Measurements from ENCODE around the gene CDK5R1.

CDK5R1 gene

DNA sequence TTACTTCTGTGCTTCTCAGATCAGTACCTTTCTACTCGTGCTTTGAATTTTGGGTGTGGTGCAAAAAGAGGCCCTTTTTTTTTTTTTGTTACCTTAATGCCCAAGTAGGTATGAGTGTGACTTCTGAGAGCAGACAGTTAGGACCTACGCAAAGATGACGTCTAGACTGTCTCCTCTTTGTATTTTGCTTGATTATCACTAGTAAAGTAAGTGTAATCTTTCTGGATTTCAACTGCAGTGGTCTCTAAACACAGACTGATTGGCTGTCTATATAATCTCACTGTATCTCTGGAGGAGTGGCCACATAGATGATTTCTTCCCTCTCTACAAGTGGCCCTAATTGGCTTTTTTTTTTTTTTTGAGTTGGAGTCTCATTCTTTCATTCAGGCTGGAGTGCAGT, 11.5 kb upstream of the CDK5R1 start:
- no peak for DNase-seq

DNA sequence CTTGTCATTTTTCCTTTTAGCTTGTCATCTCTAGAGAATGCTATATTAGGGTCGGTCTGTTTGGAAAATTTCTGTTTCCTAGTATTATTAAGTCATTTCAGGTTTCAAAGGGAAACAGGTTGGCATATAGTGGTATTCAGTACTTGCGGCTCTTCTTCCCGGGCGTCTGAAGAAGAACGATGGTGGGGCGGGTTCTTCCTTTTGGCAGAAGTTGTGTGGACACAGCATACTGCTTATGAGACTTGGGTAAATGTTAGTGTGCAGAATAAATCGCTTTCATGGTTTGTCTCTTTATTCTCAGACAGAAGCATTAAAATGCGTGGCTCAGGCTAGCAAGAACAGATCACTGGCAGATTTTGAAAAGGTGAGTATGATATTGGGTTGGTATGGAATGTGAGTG, 9.6 kb upstream of the CDK5R1 start:
- DNase-seq = no peak

DNA sequence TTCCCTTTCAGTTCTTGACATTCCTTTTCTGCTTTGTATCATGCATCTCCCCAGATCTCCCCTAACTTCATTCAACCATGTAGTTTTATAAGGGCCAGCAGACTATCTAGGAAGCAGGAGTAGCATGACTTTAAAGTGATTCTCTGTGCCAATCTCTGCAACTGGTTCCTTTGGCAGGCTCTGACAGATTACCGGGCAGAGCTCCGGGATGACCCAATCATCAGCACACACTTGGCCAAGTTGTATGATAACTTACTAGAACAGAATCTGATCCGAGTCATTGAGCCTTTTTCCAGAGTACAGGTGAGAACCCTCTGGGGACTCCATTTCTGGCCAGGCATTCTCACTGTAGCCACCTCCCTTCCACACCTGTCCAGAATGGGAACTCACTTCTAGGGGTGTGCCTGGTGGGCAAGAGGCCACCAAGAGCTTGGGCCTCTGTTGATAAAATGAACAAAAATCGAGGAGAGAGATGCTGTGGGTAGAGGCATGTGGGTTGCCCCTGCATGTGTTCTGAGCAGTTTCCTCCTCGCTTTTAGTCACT, 7.6 kb upstream of the CDK5R1 start:
- no peak for DNase-seq

DNA sequence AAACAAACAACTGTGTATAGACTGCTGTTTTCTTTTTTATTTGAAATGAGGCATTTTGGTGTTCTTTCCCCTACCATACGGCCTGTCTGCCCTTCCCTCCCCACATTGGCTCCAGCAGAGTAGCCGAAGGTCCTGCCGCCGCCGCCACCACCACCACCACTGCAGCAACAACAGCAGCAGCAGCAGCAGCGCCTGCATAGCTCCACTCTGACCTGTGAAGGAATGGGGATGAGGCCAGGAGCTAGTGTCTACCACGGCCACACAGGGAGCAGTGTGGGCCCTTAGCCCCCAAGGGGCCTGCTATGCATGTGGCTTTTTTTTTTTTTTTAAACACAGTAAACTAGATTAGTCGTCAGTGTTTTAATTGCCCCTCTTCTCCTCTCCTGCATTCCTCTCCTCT, 5.6 kb upstream of the CDK5R1 start:
- no peak for DNase-seq

DNA sequence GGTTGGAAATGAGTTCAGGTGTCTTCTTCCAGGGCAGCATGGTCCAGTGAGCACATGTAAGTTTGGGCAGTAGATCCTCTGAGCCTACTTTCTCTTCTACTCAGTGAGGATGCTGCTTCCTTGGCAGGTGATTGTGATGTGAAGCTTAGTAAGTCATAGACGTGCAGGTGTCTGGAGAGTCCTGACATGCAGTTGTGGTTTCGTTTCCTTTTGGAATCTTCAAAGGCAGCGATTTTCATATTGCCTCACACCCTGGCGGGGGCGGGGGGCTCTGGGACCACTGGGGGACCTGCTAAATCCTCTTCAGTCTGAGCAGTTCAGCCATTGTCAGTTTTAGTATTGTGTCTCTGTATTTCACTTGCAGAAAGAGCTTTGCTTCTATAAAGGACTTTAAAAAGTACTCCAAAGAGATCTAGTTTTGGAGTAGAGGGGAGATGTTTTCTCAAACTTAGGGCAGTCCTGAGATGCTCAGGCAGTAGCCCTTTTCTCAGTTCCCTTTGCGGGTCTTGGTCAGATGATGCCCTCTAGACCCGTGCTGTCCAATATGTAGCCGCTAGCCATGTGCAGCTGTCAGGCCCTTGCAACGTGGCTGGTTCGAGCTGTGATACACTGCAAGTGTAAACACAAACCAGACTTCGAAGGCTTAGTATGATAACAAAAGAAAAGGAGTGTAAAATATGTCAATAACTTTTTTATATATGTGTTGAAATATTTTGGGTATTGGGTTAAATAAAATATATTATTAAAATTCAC, 4.0 kb upstream of the CDK5R1 start:
- no peak for DNase-seq

DNA sequence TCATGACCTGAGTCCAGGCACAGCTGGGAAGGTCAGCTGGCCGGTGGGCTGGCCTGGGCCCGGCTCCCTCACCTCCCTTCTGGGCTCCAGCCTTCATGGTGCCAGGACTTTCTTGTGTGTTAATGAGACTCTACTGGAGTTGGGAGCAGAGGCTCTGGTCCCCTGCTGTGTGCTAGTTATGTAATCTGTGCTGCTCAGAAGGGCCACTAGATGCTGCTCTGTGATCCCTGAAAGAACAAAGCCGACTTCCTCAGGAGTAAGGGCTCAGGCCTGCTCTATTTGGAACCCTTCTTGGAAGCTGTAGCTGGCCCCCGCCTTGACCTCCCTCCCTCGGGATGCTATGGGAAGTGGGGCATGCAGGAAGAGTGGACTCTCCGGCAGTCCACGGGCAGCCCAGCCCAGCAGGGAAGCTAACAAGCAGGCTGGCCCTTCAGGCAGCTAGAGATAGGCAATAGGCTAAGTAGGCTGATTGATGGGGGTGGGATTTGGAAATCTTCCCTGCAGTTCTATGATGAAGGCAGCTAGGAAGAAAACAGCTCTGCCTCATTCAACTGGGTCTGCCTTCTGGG, 3.3 kb upstream of the CDK5R1 start:
- DNase-seq = peak; percentile 37

DNA sequence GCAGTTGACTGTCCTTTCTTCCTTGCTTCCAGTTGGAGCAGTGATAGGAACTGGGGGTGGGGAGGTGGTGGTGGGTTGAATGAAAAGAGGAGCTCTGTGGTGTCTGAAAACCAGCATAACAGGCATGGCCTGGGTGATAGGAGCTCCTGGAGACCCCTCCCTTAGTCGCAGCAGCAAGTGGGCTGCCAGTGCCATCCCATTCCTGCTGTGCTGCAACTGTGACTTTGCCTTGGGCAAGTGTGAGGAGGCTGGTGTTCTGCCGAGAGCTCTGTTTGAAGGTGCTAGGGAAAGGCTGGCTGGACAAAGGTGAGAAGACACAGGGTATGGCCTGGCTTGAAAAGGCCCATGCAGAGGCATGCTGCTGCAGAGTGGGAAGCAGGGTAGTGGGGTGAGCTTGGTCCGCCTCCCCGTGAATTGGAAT, 2.7 kb upstream of the CDK5R1 start:
- no peak for DNase-seq

DNA sequence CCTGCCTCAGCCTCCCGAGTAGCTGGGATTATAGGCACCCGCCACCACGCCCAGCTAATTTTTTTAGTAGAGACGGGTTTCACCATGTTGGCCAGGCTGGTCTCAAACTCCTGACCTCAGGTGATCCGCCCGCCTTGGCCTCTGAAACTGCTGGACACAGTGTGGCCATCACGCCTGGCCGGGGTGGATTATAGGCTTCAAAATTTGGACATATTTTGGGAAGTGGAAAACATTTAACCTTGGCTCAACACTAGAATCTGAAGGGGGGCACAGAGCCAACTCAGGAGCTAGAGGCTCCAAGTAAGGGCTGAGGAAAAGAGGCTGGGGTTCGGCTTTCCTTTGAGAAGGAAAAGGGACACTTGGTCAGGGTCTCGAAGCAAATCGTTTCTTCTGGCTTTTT, 2.2 kb upstream of the CDK5R1 start:
- no peak for DNase-seq

DNA sequence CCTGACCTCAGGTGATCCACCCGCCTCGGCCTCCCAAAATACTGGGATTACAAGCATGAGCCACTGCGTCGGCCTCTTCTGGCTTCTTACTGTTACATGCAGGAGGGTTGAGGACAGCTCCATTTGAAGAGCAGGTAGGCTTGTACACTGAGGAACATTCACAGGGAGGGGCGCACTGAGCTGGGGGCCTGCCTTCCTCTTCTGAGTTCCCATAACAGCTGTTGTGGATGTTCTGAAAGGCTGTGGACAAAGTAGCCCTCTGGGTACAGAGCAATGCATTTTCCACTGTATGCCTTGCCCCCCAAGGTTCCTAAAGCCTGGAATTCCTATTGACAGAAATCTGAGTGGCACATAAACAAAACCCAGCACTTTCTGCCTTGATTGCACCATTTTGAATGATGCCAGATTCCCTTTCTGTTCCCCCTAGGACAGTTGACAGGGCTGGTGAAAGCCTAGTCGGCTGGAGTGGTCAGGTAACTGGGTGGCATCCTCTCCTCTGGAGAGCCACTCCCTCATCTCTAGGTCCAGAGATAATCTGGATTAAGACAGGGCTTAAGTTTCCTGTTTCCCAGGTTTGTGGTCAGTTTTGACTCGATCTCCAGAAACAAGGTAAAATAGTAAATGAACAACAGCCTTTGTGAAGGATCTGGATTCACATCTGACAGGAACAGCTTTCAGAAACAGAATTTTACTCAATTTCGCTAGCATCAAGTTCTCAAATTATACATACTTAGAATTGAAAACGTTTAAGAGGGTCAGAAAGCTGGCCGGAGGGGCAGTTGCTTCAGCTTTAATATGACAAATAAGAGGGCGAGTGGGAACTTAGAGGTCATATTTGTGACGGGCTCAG, 1.3 kb upstream of the CDK5R1 start:
- no peak for DNase-seq

DNA sequence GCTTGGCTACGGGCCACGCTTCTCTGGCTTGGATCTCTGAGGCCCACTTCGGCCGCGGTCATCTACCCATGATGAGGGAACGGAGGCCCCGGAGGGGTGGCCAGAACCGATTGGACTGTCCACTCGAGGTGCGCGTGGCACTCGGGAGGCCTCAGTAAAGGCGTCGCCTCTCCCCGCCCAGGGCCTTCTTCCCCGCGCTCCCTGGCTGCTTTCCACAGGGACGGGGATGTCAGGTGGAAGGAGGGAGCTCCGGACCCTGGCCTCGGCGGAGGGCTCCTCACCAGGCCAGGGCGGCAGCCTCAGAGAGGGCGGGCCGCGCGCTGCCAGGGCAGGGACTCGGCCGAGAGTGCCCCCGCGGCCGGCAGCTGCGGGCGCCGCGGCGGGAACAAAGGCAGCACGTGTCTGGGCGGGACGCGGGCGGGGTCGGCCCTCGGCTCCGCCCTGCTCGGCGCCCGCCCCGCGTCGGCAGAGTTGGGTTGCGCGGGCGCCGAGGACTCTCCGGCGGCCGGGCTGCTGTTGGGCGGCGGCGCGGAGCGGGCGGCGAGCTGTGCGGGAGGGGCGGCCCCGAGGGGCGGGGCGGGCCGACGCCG, 587 bp upstream of the CDK5R1 start:
- DNase-seq = peak; percentile 74

DNA sequence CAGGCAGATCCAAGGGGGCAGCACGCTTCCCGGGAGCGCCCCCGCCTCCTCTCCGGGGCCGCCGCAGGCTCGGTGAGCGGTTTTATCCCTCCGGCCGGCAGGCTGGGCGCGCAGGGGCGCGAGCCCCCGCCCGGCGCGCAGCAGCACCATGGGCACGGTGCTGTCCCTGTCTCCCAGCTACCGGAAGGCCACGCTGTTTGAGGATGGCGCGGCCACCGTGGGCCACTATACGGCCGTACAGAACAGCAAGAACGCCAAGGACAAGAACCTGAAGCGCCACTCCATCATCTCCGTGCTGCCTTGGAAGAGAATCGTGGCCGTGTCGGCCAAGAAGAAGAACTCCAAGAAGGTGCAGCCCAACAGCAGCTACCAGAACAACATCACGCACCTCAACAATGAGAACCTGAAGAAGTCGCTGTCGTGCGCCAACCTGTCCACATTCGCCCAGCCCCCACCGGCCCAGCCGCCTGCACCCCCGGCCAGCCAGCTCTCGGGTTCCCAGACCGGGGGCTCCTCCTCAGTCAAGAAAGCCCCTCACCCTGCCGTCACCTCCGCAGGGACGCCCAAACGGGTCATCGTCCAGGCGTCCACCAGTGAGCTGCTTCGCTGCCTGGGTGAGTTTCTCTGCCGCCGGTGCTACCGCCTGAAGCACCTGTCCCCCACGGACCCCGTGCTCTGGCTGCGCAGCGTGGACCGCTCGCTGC, 832 bp downstream of the CDK5R1 start:
- no peak for DNase-seq

DNA sequence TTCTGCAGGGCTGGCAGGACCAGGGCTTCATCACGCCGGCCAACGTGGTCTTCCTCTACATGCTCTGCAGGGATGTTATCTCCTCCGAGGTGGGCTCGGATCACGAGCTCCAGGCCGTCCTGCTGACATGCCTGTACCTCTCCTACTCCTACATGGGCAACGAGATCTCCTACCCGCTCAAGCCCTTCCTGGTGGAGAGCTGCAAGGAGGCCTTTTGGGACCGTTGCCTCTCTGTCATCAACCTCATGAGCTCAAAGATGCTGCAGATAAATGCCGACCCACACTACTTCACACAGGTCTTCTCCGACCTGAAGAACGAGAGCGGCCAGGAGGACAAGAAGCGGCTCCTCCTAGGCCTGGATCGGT, 1.4 kb downstream of the CDK5R1 start:
- no peak for DNase-seq

DNA sequence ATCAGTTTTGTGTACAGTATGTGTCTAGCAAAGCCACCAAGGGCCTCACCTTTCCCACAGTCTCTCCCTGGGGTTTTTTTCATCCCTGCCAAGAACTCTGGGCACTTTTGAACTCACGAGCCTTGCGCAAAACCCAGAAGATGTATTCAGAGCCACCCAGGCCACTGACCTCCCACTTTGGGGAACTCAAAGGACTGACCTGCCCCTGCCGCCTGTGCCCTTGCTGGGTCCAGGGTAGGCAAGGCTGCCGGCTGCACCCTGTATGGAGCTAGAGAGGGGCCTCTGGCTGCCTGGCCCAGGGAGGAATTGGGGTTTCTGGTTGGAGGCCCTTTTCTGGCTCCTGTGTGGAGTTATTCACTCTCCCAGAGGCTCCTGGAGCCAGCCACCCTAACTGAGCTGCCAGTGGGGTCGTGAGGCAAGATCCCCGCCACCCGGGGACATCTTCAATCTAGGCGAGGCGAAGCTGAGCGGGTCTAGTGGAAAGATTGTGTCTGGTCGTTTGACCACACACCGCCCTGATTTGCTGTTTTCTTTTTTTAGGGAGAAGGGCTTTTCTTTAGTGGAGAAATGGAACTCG, 1.9 kb downstream of the CDK5R1 start:
- DNase-seq = no peak

DNA sequence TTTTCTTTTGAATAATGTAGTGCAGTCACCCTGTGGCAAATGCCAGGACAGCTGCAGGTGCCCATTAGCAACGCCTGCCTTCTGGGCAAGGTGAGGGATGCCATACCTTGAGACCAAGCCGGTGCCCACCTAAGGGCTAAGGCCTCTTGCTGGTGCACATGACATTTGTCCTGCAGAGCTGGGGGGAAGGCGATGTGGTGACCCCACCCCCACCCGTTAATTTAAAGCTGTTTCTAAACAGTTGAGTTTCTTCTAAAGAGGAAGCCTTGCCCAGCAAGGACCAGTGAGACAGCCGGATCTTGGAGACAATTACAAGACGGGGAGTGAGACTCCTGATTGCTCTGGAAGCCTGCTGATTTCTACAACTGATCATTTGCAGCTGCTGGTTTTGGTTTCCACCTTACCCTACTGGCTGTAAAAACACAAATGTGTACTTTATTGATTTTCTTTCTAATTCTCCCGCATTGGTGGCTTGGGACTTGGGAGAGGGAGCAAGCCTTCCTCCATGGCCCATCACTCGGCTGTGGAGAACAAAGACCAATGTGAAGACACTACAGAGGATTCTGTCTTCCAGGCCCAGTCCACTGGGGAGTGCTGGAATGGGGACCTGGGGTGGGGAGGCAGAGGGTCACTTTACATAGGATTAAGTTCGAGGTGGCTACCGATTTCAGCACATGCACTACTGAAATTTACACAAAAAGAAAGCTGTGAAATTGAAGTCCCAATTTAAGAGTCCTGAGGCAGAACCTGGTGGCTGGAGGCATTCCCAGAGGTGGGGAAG, 2.7 kb downstream of the CDK5R1 start:
- no peak for DNase-seq

DNA sequence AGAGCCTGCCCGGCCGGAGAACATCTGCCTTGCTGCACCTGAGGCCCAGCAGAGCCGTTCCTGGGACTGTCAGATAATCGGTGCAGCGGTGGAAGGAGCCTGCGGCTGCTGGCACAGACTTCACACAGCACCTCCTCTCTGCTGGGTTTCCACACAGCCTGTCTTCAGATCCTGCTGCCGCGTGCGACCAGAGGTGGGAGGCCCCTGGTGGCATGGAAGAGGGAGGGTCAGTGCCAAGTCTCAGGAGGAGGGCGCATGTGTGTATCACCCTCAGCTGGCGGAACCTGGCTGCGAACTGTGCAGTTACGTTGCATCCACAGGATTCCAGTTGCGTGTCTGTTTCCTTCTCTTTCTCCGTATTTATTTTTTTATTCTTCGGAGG, 3.3 kb downstream of the CDK5R1 start:
- no peak for DNase-seq

DNA sequence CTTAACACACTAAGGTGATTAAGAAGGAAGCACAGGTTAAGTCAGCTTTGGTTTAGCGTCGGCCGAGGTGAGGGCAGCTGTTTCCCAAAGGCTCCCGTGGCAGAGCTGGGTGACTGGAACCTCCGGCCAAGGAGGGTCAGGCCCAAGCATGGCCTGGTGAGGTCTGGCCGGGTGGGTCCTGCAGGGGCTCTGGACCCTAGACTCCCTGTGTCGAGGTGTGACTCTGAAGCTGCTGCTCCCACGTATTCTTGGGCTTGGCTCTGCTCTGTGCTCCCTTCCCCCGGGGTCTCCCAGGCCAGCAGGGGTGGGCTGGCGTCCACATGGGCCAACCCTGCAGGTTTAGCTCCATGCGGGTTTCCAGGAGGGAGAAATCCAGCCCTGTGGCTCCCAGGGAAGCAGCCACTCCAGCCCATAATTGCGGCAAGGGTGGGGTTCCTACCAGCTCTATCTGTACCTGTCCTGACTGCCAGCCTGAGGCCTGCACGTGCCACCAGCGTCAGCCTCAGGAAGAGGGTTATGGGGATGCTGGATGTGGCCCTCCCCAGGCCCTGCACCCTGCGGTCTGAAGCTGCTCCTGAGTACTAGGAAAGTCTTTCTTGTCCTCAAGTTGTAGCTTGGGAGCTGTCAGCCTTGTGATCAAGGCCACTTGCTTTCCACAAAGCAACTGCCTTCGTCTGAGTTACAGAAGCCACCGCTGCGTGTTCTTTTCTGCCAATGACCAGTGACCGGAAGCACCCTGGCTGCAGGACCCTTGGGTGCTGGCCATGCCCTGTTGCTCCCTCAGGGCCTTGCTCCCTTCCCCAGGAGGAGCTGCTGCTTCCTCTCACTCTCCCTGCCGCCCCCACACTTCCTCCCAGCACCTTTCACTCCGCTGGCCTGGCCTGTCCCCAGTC, 4.8 kb downstream of the CDK5R1 start:
- DNase-seq = no peak

DNA sequence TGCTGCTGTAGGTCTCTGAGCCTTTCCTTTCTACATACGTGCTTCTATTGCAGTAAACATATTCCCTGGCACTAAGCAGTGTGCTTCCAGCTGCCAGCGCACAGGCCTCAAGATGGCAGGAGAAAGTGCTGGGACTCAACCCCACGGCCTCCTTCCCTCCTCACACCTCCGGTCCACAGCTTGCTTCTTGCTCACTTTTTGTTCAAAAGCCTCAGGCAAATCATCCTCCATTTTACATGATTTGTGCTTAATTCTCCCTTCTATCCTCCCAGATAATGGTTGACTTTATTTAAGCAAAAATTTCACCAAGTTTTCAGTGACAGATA, 5.4 kb downstream of the CDK5R1 start:
- DNase-seq = no peak

DNA sequence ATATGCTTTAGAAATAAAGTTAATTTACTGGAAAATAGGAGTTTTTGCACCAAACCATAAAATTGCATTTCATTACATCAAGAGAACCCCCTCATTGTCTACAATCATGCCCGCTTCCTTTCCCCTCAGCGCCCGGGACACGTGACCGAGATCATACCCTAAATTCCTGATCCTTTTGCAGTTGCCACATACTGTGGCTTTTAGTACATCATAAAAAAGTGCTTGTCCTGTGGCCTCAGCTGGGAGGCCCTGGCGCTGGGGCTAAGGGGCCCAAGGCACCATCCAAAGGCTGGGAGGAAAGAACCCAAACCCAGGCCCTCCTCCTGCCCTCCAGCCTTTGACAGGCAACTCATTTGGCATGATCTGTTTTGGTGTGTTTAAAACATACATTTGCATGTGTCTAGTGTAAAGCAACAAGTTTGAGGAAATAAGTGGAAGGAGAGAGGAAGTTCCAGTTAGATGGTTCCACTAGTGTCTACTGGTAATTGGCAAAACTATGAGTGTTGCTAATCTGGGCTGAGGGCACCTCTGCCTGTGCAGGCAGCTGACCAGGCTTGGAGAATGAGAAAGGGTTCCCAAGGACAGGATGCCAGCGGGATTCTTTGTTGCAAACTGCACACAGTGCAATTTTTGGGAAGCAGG, 6.0 kb downstream of the CDK5R1 start:
- no peak for DNase-seq

DNA sequence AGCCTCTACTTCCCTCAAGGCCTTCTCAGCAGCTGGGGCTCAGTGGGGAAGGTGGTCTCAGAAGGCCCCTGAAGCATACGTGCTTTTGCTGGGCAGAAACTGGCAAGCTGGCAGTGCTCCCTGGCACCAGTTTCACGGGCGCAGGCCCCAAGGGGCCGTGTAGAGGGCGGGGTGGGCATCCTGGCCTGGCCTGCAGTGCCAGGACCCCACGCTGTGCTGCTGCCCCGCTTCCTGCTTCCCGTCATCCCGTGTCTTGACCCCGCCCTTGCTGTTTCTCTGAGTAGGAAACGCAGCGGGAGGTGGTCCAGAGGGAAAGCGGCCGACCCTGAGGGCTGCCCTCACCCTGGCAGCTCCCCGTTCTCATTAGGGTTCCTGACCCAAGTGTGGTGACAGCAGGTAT, 6.8 kb downstream of the CDK5R1 start:
- no peak for DNase-seq

DNA sequence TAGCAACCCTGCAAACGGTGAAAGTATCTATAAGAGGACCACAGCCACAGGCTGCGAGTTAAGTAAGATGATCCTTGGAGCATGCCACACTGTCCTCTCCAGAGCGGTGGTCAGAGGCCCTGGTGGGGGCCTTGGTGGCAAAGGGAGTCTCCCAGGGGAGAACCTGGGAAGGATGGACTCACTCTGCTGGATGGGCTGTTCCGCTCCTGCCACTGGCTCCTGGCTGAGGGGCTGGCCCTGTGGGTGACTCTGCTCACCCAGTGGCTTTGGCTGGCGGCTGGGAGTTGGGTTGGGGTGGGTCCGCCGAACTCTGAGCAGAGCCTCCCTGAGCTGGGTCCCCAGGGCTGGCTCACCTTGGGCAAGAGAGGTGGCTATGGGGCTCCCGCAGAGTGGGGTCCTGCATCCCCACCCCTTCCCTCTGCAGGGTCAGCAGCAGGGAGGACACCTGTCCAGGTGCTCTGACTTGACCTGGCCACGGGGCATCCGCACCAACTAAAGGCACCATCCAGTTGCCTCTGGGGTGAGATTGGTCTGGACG, 7.3 kb downstream of the CDK5R1 start:
- DNase-seq = no peak
